GM12801 (cell line): ENCODE data around the gene APOE.

Experiments used
- TF ChIP-seq, protein P1 (sequence below): IDR thresholded peaks from one replicate; pipeline ENCODE4 v1.5.1; 2011; ENCODE audit warnings: control low read depth; ENCODE audit not compliant: insufficient read length; ENCODE audit errors: extremely low read depth

The APOE gene

DNA sequence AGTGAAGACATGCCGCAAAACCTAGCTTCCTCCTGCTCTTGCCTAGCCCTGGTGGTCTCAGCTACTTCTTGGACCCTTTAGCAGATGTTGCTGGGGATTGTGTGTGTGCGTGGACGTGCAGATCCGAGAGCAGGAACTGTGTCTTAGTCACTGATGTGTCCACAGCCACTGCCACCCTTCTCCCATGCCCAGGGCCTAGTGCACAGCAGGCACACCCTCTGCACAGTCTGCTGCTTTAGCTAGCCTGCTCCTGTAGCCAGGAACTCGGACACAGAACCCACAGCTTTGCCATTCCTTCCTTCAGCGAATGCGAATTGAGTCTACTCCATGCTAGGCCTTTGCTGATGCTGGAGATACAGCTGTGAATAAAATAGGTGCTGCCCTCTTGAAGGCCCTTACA is 51.9 kb downstream of the APOE start:
- TF ChIP-seq, protein P1, sequence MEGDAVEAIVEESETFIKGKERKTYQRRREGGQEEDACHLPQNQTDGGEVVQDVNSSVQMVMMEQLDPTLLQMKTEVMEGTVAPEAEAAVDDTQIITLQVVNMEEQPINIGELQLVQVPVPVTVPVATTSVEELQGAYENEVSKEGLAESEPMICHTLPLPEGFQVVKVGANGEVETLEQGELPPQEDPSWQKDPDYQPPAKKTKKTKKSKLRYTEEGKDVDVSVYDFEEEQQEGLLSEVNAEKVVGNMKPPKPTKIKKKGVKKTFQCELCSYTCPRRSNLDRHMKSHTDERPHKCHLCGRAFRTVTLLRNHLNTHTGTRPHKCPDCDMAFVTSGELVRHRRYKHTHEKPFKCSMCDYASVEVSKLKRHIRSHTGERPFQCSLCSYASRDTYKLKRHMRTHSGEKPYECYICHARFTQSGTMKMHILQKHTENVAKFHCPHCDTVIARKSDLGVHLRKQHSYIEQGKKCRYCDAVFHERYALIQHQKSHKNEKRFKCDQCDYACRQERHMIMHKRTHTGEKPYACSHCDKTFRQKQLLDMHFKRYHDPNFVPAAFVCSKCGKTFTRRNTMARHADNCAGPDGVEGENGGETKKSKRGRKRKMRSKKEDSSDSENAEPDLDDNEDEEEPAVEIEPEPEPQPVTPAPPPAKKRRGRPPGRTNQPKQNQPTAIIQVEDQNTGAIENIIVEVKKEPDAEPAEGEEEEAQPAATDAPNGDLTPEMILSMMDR, result no peak

DNA sequence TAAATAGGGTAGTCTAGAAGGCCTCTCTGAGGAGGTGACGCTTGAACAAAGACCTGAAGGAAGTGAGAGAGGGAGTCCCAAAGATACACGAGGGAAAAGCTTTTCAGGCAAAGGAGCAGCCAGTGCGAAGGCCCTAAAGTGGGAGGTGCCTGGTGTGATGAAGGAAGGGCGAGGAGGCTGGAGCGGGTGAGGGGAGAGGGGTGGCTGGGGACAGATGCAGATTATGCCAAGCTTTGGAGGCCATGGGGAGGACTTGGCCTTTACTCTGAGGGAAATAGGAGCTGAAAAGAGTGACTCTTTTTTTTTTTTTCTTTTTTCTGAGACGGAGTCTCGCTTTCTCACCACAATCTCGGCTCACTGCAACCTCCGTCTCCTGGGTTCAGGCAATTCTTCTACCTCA is 52.5 kb downstream of the APOE start:
- TF ChIP-seq, protein P1, result no peak
